Adrenal gland (tissue), 12 donors: ENCODE data around the gene LRP10. TPM values are rescaled to one million over a fixed set of nuclear protein-coding genes. Genes with fewer than 3 reads are reported as not detected.

Experiments used
- DNase-seq, 7 donors: peaks; one replicate each; pipeline ENCODE4 v3.0.0-alpha.2; 2019 to 2020
- H3K27ac ChIP-seq, 5 donors: fragments of 200-600 bp; sonication (generic) in 4 of 5; 1 replicate in 3 of 5; 2 replicates in 2 of 5; pipeline versions ENCODE4 v1.5.1 to v1.8.0; 2016 to 2020; ENCODE audit warnings: mild to moderate bottlenecking in 1 of 5
- H3K27me3 ChIP-seq: fragments of 200-600 bp; 2 replicates; pipeline ENCODE4 v1.8.0; 2021
- H3K36me3 ChIP-seq, 2 donors: fragments of 200-600 bp; replicated peaks in 1 of 2; 1 replicate in 1 of 2; 2 replicates in 1 of 2; pipeline versions ENCODE4 v1.5.1 to v1.8.0; 2018 to 2022
- H3K4me1 ChIP-seq, 2 donors: fragments of 200-600 bp; replicated peaks in 1 of 2; 1 replicate in 1 of 2; 2 replicates in 1 of 2; pipeline versions ENCODE4 v1.5.1 to v1.8.0; 2018 to 2021
- H3K4me3 ChIP-seq, 4 donors: fragments of 200-600 bp; sonication (generic) in 3 of 4; one replicate each; pipeline ENCODE4 v1.5.1; 2016 to 2018
- H3K9me3 ChIP-seq, 3 donors: fragments of 200-600 bp; sonication (generic) in 1 of 3; replicated peaks in 1 of 3; 1 replicate in 2 of 3; 2 replicates in 1 of 3; pipeline versions ENCODE4 v1.5.1 to v1.8.0; 2016 to 2021
- CTCF ChIP-seq, 6 experiments: fragments of 450-650 bp in 4 of 6; fragments of 200-600 bp in 2 of 6; sonication (generic) in 1 of 6; IDR thresholded peaks; 1 replicate in 5 of 6; 2 replicates in 1 of 6; pipeline versions ENCODE4 v1.5.1 to v1.8.0; 2016 to 2021; ENCODE audit warnings: antibody characterized with exemption in 6 of 6, mild to moderate bottlenecking in 2 of 6, moderate library complexity in 1 of 6
- POLR2A ChIP-seq, 2 donors: fragments of 450-650 bp; IDR thresholded peaks; one replicate each; pipeline ENCODE4 v1.6.1; 2017; ENCODE audit warnings: antibody characterized with exemption in 2 of 2, mild to moderate bottlenecking in 2 of 2, moderate library complexity in 1 of 2
- WGBS, 4 donors: extraction: QIAGEN DNeasy Blood & Tissue Kit in 2 of 4; methylation state at CpG; one replicate each; pipeline versions ENCODE4 v1.1.5 to v1.1.7; 2013 to 2017; 5-methylcytosine and 5-hydroxymethylcytosine counted together
- intact Hi-C, 2 donors: fragments of 100-400 bp; cut with DNase I; formaldehyde crosslinking; loops; one replicate each; pipeline versions ENCODE4 v1.14.1 to v1.15.0; 2022 to 2023
- polyA plus RNA-seq, 3 donors: library from polyadenylated mRNA; stranded (reverse); fragments of 200-250 nt in 2 of 3; fragments of 350-450 nt in 1 of 3; fragmentation: Illumina TruSeq in 1 of 3; extraction: RNeasy Lipid Tissue Mini Kit (QIAGEN cat#74804) in 1 of 3; gene quantifications; one replicate each; pipeline ENCODE4 v1.2.3, GENCODE V29; 2013 to 2014
- total RNA-seq, 9 donors: library from RNA; depleted of rRNA in 4 of 9; stranded (reverse); fragments of >200 nt in 4 of 9; fragments of 120-200 nt in 1 of 9; fragmentation: NEBNext Ultra II Directional in 1 of 9; extraction: Animal tissue kit (Norgen Biotek cat#: 25700) in 1 of 9; gene quantifications; one replicate each; pipeline versions ENCODE4 v1.1.0 to v1.2.4, GENCODE V29; 2013 to 2023
- donor health status: healthy with polysubstance abuse.
- donor health status: Bipolar disorder and iron deficiency.
- donor health status: DM: yes; HTN: yes; CAD: no.
- donor health status: DM: no; HTN: no; CAD: no.
- donor health status: DM: no; HTN: no; CAD: no.
- donor health status: DM: yes; HTN: yes; CAD: no.

The LRP10 gene
- total and polyA plus RNA-seq, 12 donors = 13.1 to 207 (median 83.2) TPM

GRCh38 chr14:22841769-22842168 is 29.8 kb upstream of the LRP10 start:
- H3K36me3 ChIP-seq = peaks cover 0 to 61% of the 10 kb centered on the region in 2 donors
- no peak overlapping the region for H3K4me3 ChIP-seq
- intact Hi-C loops = no loop called here
- TF ChIP-seq POLR2A (IDR thresholded peaks at IDR 0.05) (no peak), CTCF (IDR thresholded peaks at IDR 0.05) (no peak)
- 87 to 91% (median 90%) methylated on average over 7 to 8 of the region's 8 CpGs for whole genome bisulfite sequencing, 4 donors
- no peaks in the 10 kb centered on the region for H3K9me3 ChIP-seq
- DNase-seq = no peak
- H3K4me1 ChIP-seq = peaks cover 17 to 24% of the 10 kb centered on the region in 2 donors
- H3K27me3 ChIP-seq = no peaks in the 10 kb centered on the region
- no peak overlapping the region for H3K27ac ChIP-seq

- no peak overlapping the region for H3K4me3 ChIP-seq
- DNase-seq = no peak
- H3K27ac ChIP-seq = no peak overlapping the region
- peaks cover 17 to 28% of the 10 kb centered on the region in 2 donors for H3K4me1 ChIP-seq
- TF ChIP-seq POLR2A (IDR thresholded peaks at IDR 0.05) (no peak), CTCF (IDR thresholded peaks at IDR 0.05) (no peak)
- no peaks in the 10 kb centered on the region for H3K9me3 ChIP-seq
- H3K27me3 ChIP-seq = no peaks in the 10 kb centered on the region
- H3K36me3 ChIP-seq = peaks cover 0 to 62% of the 10 kb centered on the region in 2 donors
- intact Hi-C loops = no loop called here
- 89 to 93% (median 91%) methylated on average over 22 to 28 of the region's 28 CpGs for WGBS, 4 donors
Observed at GRCh38 chr14:22842211-22843122, 29.1 kb upstream of the LRP10 start.

- 85 to 89% (median 88%) methylated on average over 19 to 21 of the region's 21 CpGs for WGBS, 4 donors
- H3K9me3 ChIP-seq = no peaks in the 10 kb centered on the region
- intact Hi-C loops = no loop called here
- no peak for TF ChIP-seq CTCF (IDR thresholded peaks at IDR 0.05)
- no peak for TF ChIP-seq POLR2A (IDR thresholded peaks at IDR 0.05)
- H3K36me3 ChIP-seq = peaks cover 0 to 62% of the 10 kb centered on the region in 2 donors
- no peak for DNase-seq
- H3K27ac ChIP-seq = no peak overlapping the region
- H3K27me3 ChIP-seq = no peaks in the 10 kb centered on the region
- H3K4me1 ChIP-seq = peaks cover 12 to 34% of the 10 kb centered on the region in 2 donors
- no peak overlapping the region for H3K4me3 ChIP-seq
Observed at GRCh38 chr14:22843123-22843925, 28.2 kb upstream of the LRP10 start.
